Measurements from ENCODE around the gene RCSD1.
"Not testable (repeated sequence)": the region's sequence is repeated elsewhere in the genome, so short reads cannot be mapped to it uniquely, and the experiment has no call there.

RCSD1 gene

GRCh38 chr1:167728818-167729410 lies 98.9 kb downstream of the RCSD1 start:
- Mint-ChIP-seq H3K27ac (no peak overlapping the region), H3K4me3 (no peak overlapping the region), H3K9me3 (no peaks in the 10 kb centered on the region), H3K27me3 (no peaks in the 10 kb centered on the region), H3K4me1 (ENCODE audit: low read depth in 2 of 2) (peaks cover 0 to under 1% of the 10 kb centered on the region in 2 donors), H3K36me3 (ENCODE audit: insufficient read depth) (peaks cover 6% of the 10 kb centered on the region)
- ATAC-seq (replicated peaks) (no peak), DNase-seq (no peak)

GRCh38 chr1:167734227-167734626 lies 104.2 kb downstream of the RCSD1 start:
- no peak for ATAC-seq (replicated peaks)
- Mint-ChIP-seq H3K27me3 (no peaks in the 10 kb centered on the region), H3K27ac (no peak overlapping the region), H3K36me3 (ENCODE audit: insufficient read depth) (peaks cover 3% of the 10 kb centered on the region), H3K4me1 (ENCODE audit: low read depth in 2 of 2) (no peaks in the 10 kb centered on the region), H3K9me3 (no peaks in the 10 kb centered on the region), H3K4me3 (no peak overlapping the region)
- DNase-seq: no peak

GRCh38 chr1:167734841-167735240 lies 104.8 kb downstream of the RCSD1 start:
- Mint-ChIP-seq H3K4me1 (ENCODE audit: low read depth in 2 of 2) (no peaks in the 10 kb centered on the region), H3K4me3 (no peak overlapping the region), H3K36me3 (ENCODE audit: insufficient read depth) (peaks cover 3% of the 10 kb centered on the region), H3K27me3 (no peaks in the 10 kb centered on the region), H3K9me3 (no peaks in the 10 kb centered on the region), H3K27ac (no peak overlapping the region)
- DNase-seq (no peak), ATAC-seq (replicated peaks) (no peak)

- no peak overlapping the region for H3K4me3 Mint-ChIP-seq
- no peaks in the 10 kb centered on the region for H3K9me3 Mint-ChIP-seq
- no peaks in the 10 kb centered on the region for H3K27me3 Mint-ChIP-seq
- no peak for DNase-seq
- H3K36me3 Mint-ChIP-seq (ENCODE audit: insufficient read depth): no peaks in the 10 kb centered on the region
- H3K27ac Mint-ChIP-seq: no peak overlapping the region
- H3K4me1 Mint-ChIP-seq (ENCODE audit: low read depth in 2 of 2): no peaks in the 10 kb centered on the region
- ATAC-seq (replicated peaks): no peak
Measured at GRCh38 chr1:167737169-167737568, 107.1 kb downstream of the RCSD1 start.

GRCh38 chr1:167738158-167738557 lies 108.1 kb downstream of the RCSD1 start:
- no peaks in the 10 kb centered on the region for H3K27me3 Mint-ChIP-seq
- ATAC-seq (replicated peaks): no peak
- H3K9me3 Mint-ChIP-seq: no peaks in the 10 kb centered on the region

GRCh38 chr1:167739752-167740151 lies 109.7 kb downstream of the RCSD1 start:
- no peak for DNase-seq
- no peaks in the 10 kb centered on the region for H3K9me3 Mint-ChIP-seq
- H3K4me1 Mint-ChIP-seq (ENCODE audit: low read depth in 2 of 2): no peaks in the 10 kb centered on the region
- ATAC-seq (replicated peaks): no peak
- H3K27ac Mint-ChIP-seq: no peak overlapping the region
- no peaks in the 10 kb centered on the region for H3K36me3 Mint-ChIP-seq (ENCODE audit: insufficient read depth)
- no peak overlapping the region for H3K4me3 Mint-ChIP-seq
- no peaks in the 10 kb centered on the region for H3K27me3 Mint-ChIP-seq

More at GRCh38 chr1:167738158-167738557, 108.1 kb downstream of the RCSD1 start:
- H3K36me3 Mint-ChIP-seq (ENCODE audit: insufficient read depth): no peaks in the 10 kb centered on the region
- no peak overlapping the region for H3K27ac Mint-ChIP-seq
- H3K4me3 Mint-ChIP-seq: no peak overlapping the region
- H3K4me1 Mint-ChIP-seq (ENCODE audit: low read depth in 2 of 2): no peaks in the 10 kb centered on the region
- DNase-seq: no peak

- H3K27ac Mint-ChIP-seq; H3K4me3 Mint-ChIP-seq; ATAC-seq (replicated peaks); H3K27me3 Mint-ChIP-seq; H3K9me3 Mint-ChIP-seq; H3K36me3 Mint-ChIP-seq (ENCODE audit: insufficient read depth); DNase-seq; H3K4me1 Mint-ChIP-seq (ENCODE audit: low read depth in 2 of 2): not testable (repeated sequence)
Measured at GRCh38 chr1:167741103-167741502, 111.1 kb downstream of the RCSD1 start.

GRCh38 chr1:167742392-167743057 lies 112.5 kb downstream of the RCSD1 start:
- not testable (repeated sequence) for H3K36me3 Mint-ChIP-seq (ENCODE audit: insufficient read depth); H3K4me3 Mint-ChIP-seq; ATAC-seq (replicated peaks); DNase-seq; H3K9me3 Mint-ChIP-seq; H3K27ac Mint-ChIP-seq; H3K4me1 Mint-ChIP-seq (ENCODE audit: low read depth in 2 of 2); H3K27me3 Mint-ChIP-seq

- Mint-ChIP-seq H3K9me3 (no peaks in the 10 kb centered on the region), H3K4me1 (ENCODE audit: low read depth in 2 of 2) (no peaks in the 10 kb centered on the region), H3K27ac (no peak overlapping the region), H3K4me3 (no peak overlapping the region), H3K36me3 (ENCODE audit: insufficient read depth) (no peaks in the 10 kb centered on the region), H3K27me3 (no peaks in the 10 kb centered on the region)
- DNase-seq (no peak), ATAC-seq (replicated peaks) (no peak)
Measured at GRCh38 chr1:167744901-167745300, 114.9 kb downstream of the RCSD1 start.

- H3K27ac Mint-ChIP-seq: no peak overlapping the region
- no peak overlapping the region for H3K4me3 Mint-ChIP-seq
- ATAC-seq (replicated peaks) (no peak), DNase-seq (no peak)
- no peaks in the 10 kb centered on the region for H3K36me3 Mint-ChIP-seq (ENCODE audit: insufficient read depth)
- H3K9me3 Mint-ChIP-seq: no peaks in the 10 kb centered on the region
- no peaks in the 10 kb centered on the region for H3K27me3 Mint-ChIP-seq
- H3K4me1 Mint-ChIP-seq (ENCODE audit: low read depth in 2 of 2): no peaks in the 10 kb centered on the region
Measured at GRCh38 chr1:167746013-167746672, 116.1 kb downstream of the RCSD1 start.

GRCh38 chr1:167746988-167747655 lies 117.1 kb downstream of the RCSD1 start:
- Mint-ChIP-seq H3K36me3 (ENCODE audit: insufficient read depth) (no peaks in the 10 kb centered on the region), H3K9me3 (no peaks in the 10 kb centered on the region), H3K27ac (no peak overlapping the region), H3K4me3 (no peak overlapping the region), H3K4me1 (ENCODE audit: low read depth in 2 of 2) (no peaks in the 10 kb centered on the region), H3K27me3 (no peaks in the 10 kb centered on the region)
- no peak for ATAC-seq (replicated peaks)
- no peak for DNase-seq

GRCh38 chr1:167747988-167748387 lies 118.0 kb downstream of the RCSD1 start:
- no peak for DNase-seq
- no peak for ATAC-seq (replicated peaks)
- no peak overlapping the region for H3K4me3 Mint-ChIP-seq
- no peak overlapping the region for H3K27ac Mint-ChIP-seq
- H3K9me3 Mint-ChIP-seq: no peaks in the 10 kb centered on the region
- H3K4me1 Mint-ChIP-seq (ENCODE audit: low read depth in 2 of 2): no peaks in the 10 kb centered on the region
- no peaks in the 10 kb centered on the region for H3K27me3 Mint-ChIP-seq
- H3K36me3 Mint-ChIP-seq (ENCODE audit: insufficient read depth): no peaks in the 10 kb centered on the region

- no peaks in the 10 kb centered on the region for H3K36me3 Mint-ChIP-seq (ENCODE audit: insufficient read depth)
- no peak overlapping the region for H3K4me3 Mint-ChIP-seq
- no peak overlapping the region for H3K27ac Mint-ChIP-seq
- no peaks in the 10 kb centered on the region for H3K27me3 Mint-ChIP-seq
- H3K4me1 Mint-ChIP-seq (ENCODE audit: low read depth in 2 of 2): no peaks in the 10 kb centered on the region
- no peaks in the 10 kb centered on the region for H3K9me3 Mint-ChIP-seq
- no peak for ATAC-seq (replicated peaks)
- no peak for DNase-seq
Measured at GRCh38 chr1:167748906-167749305, 118.9 kb downstream of the RCSD1 start.

GRCh38 chr1:167749741-167750140 lies 119.7 kb downstream of the RCSD1 start:
- Mint-ChIP-seq H3K4me1 (ENCODE audit: low read depth in 2 of 2) (no peaks in the 10 kb centered on the region), H3K27me3 (no peaks in the 10 kb centered on the region), H3K4me3 (no peak overlapping the region), H3K36me3 (ENCODE audit: insufficient read depth) (no peaks in the 10 kb centered on the region), H3K9me3 (no peaks in the 10 kb centered on the region), H3K27ac (no peak overlapping the region)
- ATAC-seq (replicated peaks): no peak
- no peak for DNase-seq
